Measurements from ENCODE around the gene AJAP1.

AJAP1 gene

DNA sequence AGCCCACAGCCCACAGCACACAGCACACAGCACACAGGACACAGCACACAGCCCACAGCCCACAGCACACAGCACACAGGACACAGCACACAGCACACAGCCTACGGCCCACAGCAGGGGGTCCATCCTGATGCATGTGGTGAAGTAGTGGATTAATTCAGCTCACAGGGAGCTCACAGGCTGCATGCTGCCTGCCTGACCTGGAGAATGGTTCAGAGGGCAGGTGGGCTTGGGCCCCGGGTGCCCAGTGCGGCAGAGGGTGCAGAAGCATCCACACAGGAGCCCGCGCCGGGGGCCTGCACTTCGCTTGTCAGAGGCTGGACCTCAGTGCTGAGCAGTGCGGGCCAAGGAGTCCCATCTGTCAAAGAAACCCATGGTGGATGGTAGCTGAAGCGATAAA, 21.1 kb upstream of the AJAP1 start:
- no peak for DNase-seq

DNA sequence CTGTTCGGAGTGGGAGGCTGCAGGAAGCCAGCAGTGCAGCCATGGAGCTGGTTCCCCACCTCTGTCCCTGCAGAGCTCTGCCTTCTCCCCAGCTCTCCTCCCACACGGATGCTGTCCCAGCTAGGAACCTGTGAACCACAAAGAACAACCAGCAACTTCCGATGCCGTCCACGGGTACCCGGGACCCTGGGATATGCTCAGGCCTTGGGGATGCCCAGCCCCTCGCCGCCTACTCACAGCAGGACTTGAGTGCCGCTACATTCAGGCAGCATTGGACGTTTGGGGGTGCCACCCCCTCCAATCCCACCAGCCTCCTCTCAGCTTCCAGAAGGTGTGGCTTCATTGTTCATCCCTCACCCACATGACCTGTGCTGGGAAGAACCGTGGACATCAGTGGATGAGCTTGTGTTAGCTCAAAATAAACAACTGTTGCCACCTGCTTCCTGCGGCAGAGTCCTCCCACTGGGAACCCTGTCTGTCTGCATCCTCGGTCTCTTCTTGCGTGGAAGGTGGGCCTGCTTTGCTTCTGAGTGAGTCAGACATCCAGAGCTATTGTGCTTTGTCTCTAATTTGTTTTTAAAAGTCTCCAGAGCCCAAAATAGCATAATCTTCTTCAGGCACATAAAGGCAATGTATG, 20.1 kb upstream of the AJAP1 start:
- no peak for DNase-seq

DNA sequence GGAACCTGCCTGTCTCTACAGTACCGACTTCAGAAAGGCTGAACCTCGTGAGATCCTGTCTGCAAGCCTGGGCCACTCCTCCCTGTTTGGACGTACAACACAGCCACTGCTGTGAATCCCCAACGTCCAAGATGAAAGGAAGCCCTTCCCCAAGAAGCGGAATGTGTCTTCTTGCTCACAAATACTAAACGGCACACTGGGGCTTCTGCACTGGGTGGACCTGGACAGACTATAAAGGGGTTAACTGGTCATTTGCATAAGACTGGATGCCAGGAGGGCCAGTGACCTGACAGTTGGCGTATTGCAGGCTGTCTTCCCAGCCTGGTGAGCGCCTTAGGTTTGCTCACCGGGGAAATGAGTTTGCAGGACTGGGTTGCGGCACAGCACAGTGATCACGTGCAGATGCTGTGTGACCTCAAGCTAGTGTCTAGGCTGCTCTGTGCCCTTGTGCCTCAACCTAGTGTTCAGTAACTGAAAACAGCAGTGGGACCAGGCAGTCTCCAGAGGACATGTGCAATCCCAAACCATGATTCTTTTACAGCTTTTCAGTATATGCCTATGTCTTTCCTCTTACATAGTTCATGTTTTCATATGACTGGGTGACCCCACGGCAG, 19.5 kb upstream of the AJAP1 start:
- DNase-seq: no peak

DNA sequence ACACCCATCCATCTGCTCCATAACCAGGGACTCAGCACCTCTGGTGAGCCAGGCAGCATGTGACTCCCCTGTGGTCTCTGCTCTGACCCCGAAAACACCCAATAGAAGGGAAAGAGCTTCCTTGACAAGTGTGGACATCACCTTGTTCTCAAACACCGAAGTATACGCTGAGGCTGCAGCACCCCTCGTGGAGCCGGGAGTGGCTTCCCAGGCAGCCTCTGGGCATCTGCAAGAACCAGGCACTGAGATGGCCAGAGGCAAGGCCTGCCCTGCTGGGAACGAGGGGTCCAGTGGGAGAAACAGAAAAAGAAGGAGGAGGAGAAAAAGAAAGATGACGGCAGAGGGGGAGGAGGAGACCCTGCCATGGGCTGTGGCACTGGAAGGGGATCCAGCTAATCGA, 18.2 kb upstream of the AJAP1 start:
- no peak for DNase-seq

DNA sequence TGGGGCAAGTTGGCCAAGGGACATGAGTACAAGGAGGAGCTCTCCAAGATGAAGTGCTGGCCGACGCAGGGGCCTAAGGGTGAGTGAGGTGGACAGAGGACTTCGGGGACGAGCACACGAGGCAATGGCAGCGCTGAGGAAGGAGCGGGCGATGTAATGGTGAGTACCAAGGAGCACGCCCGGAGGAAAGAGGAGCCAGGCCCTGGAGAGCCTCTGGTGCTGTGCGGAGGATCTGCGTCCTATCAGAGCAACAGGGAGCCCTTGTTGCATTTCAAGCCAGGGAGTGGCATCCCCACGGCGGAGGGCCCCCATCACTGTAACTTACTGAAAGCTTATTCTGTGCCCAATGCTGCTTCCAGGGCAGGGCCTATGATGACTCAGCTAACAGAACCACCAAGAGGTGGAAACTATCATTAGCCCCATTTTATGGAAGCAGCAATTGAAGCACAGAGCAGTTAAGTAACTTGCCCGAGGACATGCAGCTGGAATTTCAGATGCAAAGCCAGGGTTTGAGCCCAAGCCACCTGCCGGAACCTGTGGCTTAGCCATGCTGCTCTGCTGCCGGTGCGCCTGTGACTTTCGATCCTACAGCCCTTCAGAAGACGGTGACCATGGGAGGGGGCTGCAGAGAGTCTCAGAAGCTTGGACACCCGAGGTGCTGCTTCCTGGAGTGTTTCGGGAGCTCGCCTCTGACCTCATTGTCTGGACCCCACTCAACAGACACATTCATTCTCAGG, 17.6 kb upstream of the AJAP1 start:
- no peak for DNase-seq

DNA sequence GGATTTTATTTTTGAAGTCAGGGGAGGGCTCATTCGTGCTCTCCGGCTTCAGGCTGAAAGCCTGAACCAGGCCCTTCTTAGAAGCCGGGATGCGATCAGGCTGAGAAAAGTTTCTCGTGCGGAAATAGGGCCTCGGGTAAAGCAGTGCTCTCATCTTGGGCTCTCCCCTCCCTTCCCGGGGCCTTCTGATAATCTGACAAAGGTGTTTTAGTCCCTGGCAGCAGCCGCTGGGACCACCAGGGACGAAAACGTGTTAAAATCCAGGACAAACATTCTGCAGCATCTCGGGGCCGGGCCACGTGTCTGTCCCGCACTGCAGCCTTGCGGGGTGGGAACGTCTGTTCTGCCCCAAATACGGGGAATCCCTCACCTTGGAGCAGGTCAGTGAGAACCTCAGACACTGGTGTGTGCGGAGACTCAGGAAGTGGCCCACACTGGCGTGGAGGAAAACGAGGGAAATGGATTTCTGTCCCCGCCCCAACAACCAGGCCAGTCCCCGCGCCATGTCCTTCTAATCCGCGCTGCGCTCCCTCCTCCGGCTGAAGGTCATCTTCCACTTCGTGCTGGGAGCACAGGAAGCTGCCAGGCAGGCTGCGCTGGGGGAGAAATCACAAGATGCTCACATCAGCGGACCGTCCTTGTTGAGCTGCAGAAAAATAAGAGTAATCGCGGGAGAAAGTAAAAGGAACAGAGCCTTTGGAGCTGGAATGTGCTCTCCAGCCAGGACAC, 16.6 kb upstream of the AJAP1 start:
- no peak for DNase-seq

DNA sequence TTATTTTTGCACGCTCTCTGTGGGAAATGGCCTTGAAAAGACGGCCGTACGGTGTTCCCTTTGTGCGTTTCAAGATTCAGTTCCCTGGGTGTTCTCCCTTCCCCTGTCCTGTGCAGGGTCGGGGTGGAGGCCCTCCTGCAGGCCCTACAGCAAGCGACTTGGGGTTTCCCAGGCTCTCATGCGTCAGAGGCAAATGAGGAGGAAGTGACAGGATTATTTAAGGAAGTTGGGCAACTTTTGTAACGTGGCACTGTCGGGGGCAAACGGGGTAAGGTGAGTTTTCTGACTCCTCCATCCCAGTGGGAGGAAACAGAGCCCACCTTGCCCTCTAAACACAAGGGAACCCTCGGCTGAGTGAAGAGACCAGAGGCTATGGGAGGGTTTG, 16.1 kb upstream of the AJAP1 start:
- no peak for DNase-seq

DNA sequence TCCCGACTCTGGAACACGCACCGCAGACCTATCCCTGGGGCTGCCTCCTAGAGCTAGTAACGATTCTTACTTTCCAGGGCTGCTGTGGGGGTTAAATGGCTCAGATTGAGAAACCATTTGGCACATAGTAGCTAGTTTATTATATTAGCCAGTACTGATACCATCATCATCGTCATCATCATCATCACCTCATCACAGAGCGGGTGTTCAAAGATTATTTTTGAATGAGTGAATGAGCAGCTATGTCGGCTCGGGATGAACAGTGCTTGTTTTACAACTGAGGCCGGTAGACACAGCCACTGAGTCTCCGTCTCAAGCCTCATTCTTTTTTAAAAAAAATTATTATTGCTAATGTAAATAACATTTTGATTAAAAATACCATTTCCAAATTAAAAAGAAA, 13.5 kb upstream of the AJAP1 start:
- DNase-seq: no peak

DNA sequence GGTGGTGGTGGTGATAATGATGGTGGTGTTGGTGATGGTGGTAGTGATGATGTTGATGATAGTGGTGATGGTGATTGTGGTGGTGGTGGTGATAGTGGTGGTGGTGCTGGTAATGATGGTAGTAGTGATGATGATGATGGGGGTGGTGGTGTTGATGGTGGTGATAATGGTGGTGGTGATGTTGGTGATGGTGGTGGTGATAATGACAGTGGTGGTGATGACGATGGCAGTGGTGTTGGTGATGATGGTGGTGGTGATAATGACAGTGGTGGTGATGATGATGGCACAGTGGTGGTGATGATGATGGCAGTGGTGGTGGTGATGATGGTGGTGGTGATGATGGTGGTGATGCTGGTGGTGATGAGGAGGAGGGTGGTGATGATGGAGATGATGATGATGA, 7.0 kb upstream of the AJAP1 start:
- DNase-seq: no peak

DNA sequence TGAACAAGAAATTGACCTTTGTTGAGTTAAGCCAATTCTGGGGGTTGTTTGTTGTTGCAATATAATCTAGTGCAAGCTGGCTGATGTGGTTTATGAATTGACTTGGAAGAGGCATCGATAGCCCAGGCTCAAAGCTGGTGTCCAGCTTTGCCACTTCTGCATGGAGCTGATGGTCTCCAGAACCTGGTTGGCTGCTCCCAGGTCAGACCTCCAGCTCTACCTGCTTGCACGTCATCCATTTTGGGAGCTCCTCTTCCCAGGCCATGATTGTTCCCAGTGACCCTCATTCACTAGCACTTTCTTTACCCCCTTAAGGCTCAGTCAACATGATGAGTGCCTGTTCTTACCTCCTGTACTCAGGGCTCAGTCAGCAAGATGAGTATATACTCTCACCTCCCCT, 5.8 kb upstream of the AJAP1 start:
- no peak for DNase-seq

DNA sequence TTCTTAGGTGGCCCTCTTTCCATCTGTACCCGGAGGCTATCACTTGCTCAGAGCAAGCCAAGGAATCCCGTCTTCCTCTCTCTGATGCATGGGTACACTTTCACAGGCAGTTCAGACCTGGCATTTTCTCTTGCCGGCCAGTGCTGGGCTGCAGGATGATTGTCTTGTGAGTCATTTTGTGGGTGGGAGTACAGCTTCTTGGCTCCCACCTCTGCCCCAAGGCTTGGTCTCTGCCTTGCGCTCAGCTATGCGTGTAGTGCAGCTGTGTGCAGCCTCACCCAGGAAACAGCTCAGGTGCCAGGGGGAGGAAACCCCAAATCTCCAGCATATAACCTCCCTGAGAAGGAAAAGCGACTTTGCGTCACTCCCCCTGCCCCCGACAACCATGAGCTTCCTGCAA, 3.9 kb upstream of the AJAP1 start:
- no peak for DNase-seq

DNA sequence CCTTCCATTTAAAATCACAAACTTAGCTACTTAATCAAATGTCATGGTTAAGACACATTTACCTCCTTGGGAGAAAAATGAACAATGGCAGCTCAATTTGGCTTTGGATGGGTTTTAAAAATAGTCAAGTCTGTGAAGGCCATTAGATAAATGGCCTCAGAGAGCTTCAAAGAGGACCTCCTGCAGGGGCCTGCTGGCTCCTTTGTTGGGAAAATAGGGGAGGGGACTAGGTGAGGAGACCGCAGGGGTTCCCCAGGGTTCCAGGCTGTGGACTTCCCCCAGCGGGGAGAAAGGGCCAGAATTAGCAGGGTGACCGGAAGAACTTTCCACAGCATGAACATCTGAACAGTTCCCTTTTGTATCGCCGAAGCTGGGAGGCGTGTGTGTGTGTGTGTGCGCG, 3.4 kb upstream of the AJAP1 start:
- no peak for DNase-seq

DNA sequence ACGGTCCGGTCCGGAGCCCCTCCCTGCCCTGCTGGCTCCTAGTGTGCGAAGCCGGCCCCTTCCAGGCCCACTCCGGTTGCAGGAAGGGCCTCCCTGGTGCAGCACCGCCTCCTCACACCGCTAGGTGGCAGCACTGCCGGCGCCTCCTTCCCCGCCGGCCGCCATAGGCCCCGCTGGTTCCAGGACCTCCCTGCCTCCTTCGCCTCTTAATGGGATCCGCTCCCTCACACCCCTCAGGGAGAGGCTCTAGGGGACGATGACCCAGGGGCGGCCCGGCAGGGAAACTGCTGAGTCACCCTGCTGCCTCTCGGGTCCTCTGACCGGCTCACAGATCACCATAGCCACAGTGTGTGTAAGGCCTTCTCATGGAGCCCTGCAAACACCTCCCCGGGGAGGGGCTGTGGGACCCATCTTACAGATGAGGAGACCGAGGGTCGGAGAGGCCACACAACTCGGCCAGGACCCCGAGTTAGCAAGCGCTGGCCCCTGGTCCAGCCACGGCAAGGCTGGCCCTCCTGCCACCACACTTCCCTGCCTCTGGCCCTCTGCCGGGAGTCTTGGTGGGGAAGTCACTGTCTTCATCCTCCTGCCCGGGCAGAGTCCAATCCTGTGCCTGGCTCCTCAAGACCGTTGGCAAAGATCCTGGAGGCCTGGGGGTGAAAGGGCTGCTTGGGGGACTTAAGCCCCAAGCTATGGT, 1.6 kb upstream of the AJAP1 start:
- DNase-seq: peak; percentile 18 to 47 (median 24)

DNA sequence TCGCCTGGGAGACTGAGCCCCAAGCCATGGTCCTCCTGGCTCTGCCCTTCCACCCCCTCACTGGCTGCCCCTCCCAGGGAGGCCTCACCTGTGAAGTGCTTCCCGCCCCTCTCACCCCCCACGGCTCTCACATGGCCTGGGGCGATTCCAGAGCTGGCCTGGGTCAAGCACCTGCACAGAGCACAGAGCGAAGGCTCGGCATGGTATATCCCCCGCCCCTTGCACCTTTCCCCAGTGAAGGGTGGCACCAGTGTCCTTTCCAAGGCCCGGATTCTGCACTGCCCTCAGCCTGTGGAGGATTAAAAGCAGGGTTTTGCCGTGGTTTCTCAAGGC, 1.1 kb upstream of the AJAP1 start:
- no peak for DNase-seq

DNA sequence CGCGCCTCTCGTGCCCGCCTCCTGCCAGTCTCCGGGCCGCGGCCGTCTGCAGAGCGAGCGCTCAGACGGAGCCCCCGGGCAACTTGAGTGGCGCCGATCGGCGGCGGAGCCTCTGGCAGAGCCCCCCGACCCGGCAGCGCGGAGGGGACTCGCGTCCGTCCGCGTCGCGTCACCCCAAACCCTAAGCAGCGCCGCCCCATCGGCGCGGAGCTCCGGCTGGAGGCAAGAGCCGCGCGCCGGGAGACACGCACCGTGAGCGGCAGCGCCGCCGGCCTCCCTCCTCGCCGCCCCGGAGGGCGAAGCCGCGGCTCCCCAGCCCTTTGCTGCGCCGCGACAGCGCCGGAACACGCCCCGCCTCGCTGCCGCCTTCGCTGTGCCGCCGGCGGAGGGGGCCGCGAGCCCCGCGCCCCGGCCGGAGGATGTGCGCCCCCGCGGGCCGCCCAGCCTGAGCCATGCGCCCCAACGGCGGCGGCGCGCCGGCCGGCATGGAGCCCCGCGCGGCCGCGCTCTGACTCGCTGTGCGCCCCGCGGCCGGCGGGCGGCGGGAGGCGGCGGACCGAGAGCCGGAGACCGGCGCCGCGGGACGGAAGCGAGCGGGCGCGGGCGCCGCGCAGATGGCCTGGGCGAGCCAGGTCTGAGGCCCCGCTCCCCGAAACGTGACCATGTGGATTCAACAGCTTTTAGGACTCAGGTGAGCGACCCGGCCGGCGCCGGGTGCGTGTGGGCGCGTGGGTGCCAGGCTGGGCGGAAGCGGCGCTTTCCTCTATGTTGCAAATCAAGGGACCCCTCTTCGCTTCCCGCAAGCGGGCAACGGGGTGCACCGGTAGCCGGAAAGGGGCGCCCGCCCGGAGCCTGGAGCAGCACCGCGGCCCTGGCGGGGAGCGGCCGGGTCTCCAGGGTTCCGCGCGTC, 610 bp downstream of the AJAP1 start:
- DNase-seq: no peak

DNA sequence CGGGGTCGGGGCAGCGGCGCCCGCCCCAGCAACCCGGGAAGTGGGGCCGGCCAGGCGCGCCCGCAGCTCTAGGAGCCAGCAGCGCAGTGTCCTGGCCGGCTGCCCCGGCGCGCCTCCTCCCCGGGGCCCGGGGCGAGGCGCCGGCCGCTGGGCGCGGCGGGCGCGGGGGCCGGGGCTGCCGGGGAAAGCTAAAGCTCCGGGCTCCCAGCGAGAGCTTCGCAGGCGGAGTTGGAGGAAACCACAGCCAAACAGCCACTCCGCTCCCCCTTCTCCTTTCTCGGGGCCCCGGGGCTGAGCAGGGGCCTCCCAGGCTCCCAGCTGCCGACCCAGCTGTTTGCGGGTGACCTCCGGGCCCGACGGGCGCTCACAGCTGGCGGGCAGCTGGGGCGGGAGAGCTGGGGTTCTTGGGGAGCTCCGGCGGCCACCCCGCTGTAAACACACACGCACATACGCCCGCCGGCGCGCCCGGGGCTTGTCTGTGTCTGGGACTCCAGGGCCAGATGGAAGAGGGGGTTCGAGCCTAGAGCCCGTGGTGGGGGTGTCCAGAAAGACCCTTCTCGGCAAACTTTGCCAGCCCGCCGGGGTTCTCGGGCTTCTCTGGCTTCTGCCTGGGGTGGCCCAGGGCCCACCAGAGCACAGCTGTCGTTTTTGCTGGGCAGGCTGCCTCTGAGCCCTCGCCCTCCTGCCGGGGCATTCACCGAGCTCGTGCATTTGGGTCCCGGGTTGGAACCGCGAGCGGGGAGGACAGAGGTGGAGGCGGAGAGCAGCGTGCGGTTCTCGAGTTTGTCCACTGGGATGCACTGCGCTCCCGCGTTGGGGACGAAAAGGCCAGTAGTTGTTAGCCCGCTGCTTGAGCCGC, 1.5 kb downstream of the AJAP1 start:
- no peak for DNase-seq

DNA sequence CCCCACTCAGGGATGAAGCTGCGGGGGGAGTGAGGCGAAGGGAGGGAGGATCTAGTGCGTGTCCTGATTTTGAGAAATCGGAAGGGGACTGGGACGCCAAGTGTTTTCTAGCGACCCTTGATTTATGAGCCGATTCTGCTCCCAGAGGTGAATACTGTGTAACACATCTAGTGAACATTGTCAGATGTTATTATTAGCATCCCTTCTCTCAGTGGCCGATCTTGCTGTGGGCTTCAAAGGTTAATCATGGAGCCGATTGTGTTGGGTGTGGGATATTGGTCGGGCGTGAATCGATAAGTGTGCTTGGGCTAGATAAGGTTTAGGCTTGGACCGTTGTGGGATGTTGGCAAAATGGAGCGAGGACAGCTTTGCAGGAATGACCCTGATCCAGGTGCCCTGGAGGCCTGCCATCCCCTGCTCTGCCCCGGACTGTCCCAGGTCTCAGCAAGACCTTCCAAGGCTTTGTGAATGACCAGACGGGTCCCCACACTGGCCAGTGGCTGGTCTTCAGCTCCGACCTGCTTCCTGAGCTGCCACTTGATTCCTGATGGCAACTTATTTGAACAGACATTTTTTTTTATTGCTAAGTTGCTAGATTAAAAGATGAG, 2.2 kb downstream of the AJAP1 start:
- DNase-seq: no peak

DNA sequence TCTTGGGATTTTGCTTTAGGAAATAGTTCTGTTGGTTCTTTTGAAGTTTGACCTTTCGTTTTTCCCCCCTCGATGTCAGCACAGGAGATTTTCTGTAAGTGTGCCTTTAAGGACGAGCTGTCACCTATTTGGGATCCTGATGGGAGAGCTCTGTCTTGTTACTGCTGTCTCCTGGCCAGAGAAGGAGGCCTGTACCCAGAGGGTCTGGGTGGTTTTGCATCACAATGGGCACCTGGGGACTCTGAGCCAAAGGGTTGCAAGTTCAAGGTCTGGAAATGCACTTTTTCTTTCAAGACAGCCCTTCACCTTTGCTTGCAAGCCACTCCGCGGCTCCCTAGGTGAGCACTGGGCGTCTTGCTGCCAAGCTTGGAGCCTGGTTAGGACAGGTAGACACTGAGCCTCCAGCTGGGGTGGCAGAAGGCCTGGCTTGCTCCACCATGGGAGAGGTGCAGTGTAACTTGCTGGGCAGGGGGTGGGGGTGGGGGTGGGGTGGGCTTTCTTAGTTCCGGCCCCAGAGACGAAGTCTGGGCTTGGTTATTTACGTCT, 2.9 kb downstream of the AJAP1 start:
- DNase-seq: no peak

DNA sequence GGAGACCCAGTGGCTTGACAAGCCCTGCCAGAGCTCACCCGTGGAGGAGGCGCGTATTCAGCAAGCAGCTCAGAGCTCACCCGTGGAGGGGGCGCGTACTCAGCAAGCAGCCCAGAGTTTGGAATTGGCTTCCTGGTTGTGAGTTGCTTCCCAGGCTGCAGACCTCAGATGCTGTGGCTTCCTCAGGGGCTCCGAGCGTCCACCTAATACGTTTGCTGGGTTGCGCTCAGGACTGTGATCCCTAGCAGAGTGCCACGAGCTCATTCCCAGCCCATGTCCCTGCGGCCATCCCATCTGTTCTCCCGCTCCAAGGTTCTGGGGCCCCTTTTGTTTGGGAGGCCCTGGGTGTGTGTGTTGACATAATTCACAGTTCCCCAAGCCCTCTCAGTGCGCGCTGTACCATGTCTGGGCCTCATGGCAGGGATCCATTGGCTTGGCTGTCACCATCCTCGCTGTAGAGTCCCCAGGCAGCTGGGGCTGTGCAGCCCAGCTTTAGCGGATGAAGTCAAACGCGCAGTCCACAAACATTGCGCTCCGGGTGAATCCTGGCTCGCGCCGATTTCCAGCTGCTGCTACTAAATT, 3.6 kb downstream of the AJAP1 start:
- no peak for DNase-seq
